Measurements from ENCODE around the gene TNKS1BP1.
A peak's percentile ranks its signal among the peaks of the same experiment; 100 is the strongest.
"Not testable (repeated sequence)": the region's sequence is repeated elsewhere in the genome, so short reads cannot be mapped to it uniquely, and the experiment has no call there.

TNKS1BP1 gene

GRCh38 chr11:57310630-57311086 lies 14.1 kb downstream of the TNKS1BP1 start:
- no peak for DNase-seq

- DNase-seq = no peak
Measured at GRCh38 chr11:57310091-57310490, 14.7 kb downstream of the TNKS1BP1 start.

GRCh38 chr11:57309106-57310059 lies 15.4 kb downstream of the TNKS1BP1 start:
- DNase-seq = no peak

- no peak for DNase-seq
Measured at GRCh38 chr11:57308426-57309060, 16.2 kb downstream of the TNKS1BP1 start.

- no peak for DNase-seq
Measured at GRCh38 chr11:57307666-57308270, 17.0 kb downstream of the TNKS1BP1 start.

- DNase-seq = no peak
Measured at GRCh38 chr11:57306940-57307565, 17.7 kb downstream of the TNKS1BP1 start.

- no peak for DNase-seq
Measured at GRCh38 chr11:57306161-57306876, 18.4 kb downstream of the TNKS1BP1 start.

GRCh38 chr11:57305523-57305922 lies 19.2 kb downstream of the TNKS1BP1 start:
- no peak for DNase-seq

- DNase-seq = peak; percentile 52
Measured at GRCh38 chr11:57303990-57304579, 20.7 kb downstream of the TNKS1BP1 start.

- no peak for DNase-seq
Measured at GRCh38 chr11:57303280-57303989, 21.3 kb downstream of the TNKS1BP1 start.

GRCh38 chr11:57302489-57302888 lies 22.3 kb downstream of the TNKS1BP1 start:
- DNase-seq = no peak

GRCh38 chr11:57301711-57302423 lies 22.9 kb downstream of the TNKS1BP1 start:
- DNase-seq = no peak

GRCh38 chr11:57300785-57301184 lies 24.0 kb downstream of the TNKS1BP1 start:
- DNase-seq = no peak

GRCh38 chr11:57299150-57299737 lies 25.5 kb downstream of the TNKS1BP1 start:
- DNase-seq = no peak

GRCh38 chr11:57297221-57297620 lies 27.5 kb downstream of the TNKS1BP1 start:
- no peak for DNase-seq

- DNase-seq = not testable (repeated sequence)
Measured at GRCh38 chr11:57296205-57296604, 28.5 kb downstream of the TNKS1BP1 start.

GRCh38 chr11:57294225-57295131 lies 30.3 kb downstream of the TNKS1BP1 start:
- DNase-seq = no peak

- DNase-seq = no peak
Measured at GRCh38 chr11:57290288-57290687, 34.5 kb downstream of the TNKS1BP1 start.
